ENCODE results near the gene B4GALT2.

The B4GALT2 gene

GRCh38 chr1:44002165-44002564 lies 23.2 kb downstream of the B4GALT2 start:
- Mint-ChIP-seq H3K9me3 (no peaks in the 10 kb centered on the region), H3K27me3 (no peaks in the 10 kb centered on the region), H3K4me3 (no peak overlapping the region), H3K27ac (no peak overlapping the region), H3K36me3 (no peaks in the 10 kb centered on the region), H3K4me1 (peaks cover 8% of the 10 kb centered on the region)
- DNase-seq, result no peak
- CTCF ChIA-PET, result interaction anchor here (0.8 to 8.9 kb wide), 3 partner anchors 26 to 38 kb away, joined by 3 to 161 read pairs (median 6); partner anchors contain the start of gene SLC6A9

GRCh38 chr1:44002606-44003157 lies 23.7 kb downstream of the B4GALT2 start:
- CTCF ChIA-PET, result interaction anchor here (1.7 to 8.9 kb wide), 3 partner anchors 31 to 43 kb away, joined by 6 to 161 read pairs (median 102); partner anchors contain the start of gene SLC6A9
- H3K27me3 Mint-ChIP-seq, result no peaks in the 10 kb centered on the region
- no peak overlapping the region for H3K27ac Mint-ChIP-seq

GRCh38 chr1:44008259-44008658 lies 29.2 kb downstream of the B4GALT2 start:
- CTCF ChIA-PET, result interaction anchor here (8.9 kb wide), 1 partner anchor 25 kb away, joined by 161 read pairs; the partner anchor contains the start of gene SLC6A9
- H3K4me3 Mint-ChIP-seq, result no peak overlapping the region
- DNase-seq, result no peak
- H3K27me3 Mint-ChIP-seq, result no peaks in the 10 kb centered on the region
- H3K27ac Mint-ChIP-seq, result no peak overlapping the region
- no peaks in the 10 kb centered on the region for H3K36me3 Mint-ChIP-seq
- H3K4me1 Mint-ChIP-seq, result peaks cover 5% of the 10 kb centered on the region
- no peaks in the 10 kb centered on the region for H3K9me3 Mint-ChIP-seq

More at GRCh38 chr1:44002606-44003157, 23.7 kb downstream of the B4GALT2 start:
- no peak overlapping the region for H3K4me3 Mint-ChIP-seq
- H3K9me3 Mint-ChIP-seq, result no peaks in the 10 kb centered on the region
- peaks cover 8% of the 10 kb centered on the region for H3K4me1 Mint-ChIP-seq
- no peaks in the 10 kb centered on the region for H3K36me3 Mint-ChIP-seq
- no peak for DNase-seq

GRCh38 chr1:44010935-44011471 lies 32.0 kb downstream of the B4GALT2 start:
- Mint-ChIP-seq H3K27me3 (no peaks in the 10 kb centered on the region), H3K4me3 (no peak overlapping the region), H3K27ac (no peak overlapping the region), H3K36me3 (no peaks in the 10 kb centered on the region), H3K9me3 (no peaks in the 10 kb centered on the region), H3K4me1 (peaks cover 5% of the 10 kb centered on the region)
- CTCF ChIA-PET, result interaction anchor here (1.0 to 1.4 kb wide), 2 partner anchors 25 to 37 kb away, joined by 3 to 7 read pairs; no protein-coding TSS in a partner anchor
- no peak for DNase-seq

GRCh38 chr1:44012404-44012803 lies 33.4 kb downstream of the B4GALT2 start:
- Mint-ChIP-seq H3K27me3 (no peaks in the 10 kb centered on the region), H3K4me1 (peaks cover 5% of the 10 kb centered on the region), H3K9me3 (no peaks in the 10 kb centered on the region), H3K36me3 (no peaks in the 10 kb centered on the region), H3K4me3 (no peak overlapping the region), H3K27ac (no peak overlapping the region)
- CTCF ChIA-PET, result interaction anchor here (1.0 to 2.4 kb wide), 2 partner anchors 24 to 26 kb away, joined by 3 to 7 read pairs; no protein-coding TSS in a partner anchor
- DNase-seq, result no peak

- CTCF ChIA-PET, result interaction anchor here (2.4 to 2.5 kb wide), 2 partner anchors 8 to 23 kb away, joined by 7 to 17 read pairs; no protein-coding TSS in a partner anchor
- no peaks in the 10 kb centered on the region for H3K36me3 Mint-ChIP-seq
- H3K27ac Mint-ChIP-seq, result peak overlapping the region; percentile 12
- H3K4me1 Mint-ChIP-seq, result peaks cover 5% of the 10 kb centered on the region
- H3K4me3 Mint-ChIP-seq, result no peak overlapping the region
- DNase-seq, result no peak
- H3K27me3 Mint-ChIP-seq, result no peaks in the 10 kb centered on the region
- no peaks in the 10 kb centered on the region for H3K9me3 Mint-ChIP-seq
Measured at GRCh38 chr1:44012941-44013609, 34.1 kb downstream of the B4GALT2 start.

- H3K9me3 Mint-ChIP-seq, result no peaks in the 10 kb centered on the region
- peaks cover 5% of the 10 kb centered on the region for H3K4me1 Mint-ChIP-seq
- H3K27me3 Mint-ChIP-seq, result no peaks in the 10 kb centered on the region
- no peak overlapping the region for H3K4me3 Mint-ChIP-seq
- CTCF ChIA-PET, result interaction anchor here (2.4 to 2.5 kb wide), 2 partner anchors 9 to 22 kb away, joined by 7 to 17 read pairs; no protein-coding TSS in a partner anchor
- DNase-seq, result no peak
- H3K27ac Mint-ChIP-seq, result no peak overlapping the region
- no peaks in the 10 kb centered on the region for H3K36me3 Mint-ChIP-seq
Measured at GRCh38 chr1:44013949-44014348, 34.9 kb downstream of the B4GALT2 start.

- CTCF ChIA-PET, result interaction anchor here (2.4 to 2.5 kb wide), 2 partner anchors 9 to 22 kb away, joined by 7 to 17 read pairs; no protein-coding TSS in a partner anchor
- H3K36me3 Mint-ChIP-seq, result no peaks in the 10 kb centered on the region
- H3K4me1 Mint-ChIP-seq, result peaks cover 5% of the 10 kb centered on the region
- DNase-seq, result no peak
- H3K27ac Mint-ChIP-seq, result no peak overlapping the region
- H3K9me3 Mint-ChIP-seq, result no peaks in the 10 kb centered on the region
- H3K27me3 Mint-ChIP-seq, result no peaks in the 10 kb centered on the region
- H3K4me3 Mint-ChIP-seq, result no peak overlapping the region
Measured at GRCh38 chr1:44014365-44015104, 35.5 kb downstream of the B4GALT2 start.

- DNase-seq, result no peak
- Mint-ChIP-seq H3K4me3 (no peak overlapping the region), H3K27ac (no peak overlapping the region), H3K9me3 (no peaks in the 10 kb centered on the region), H3K36me3 (no peaks in the 10 kb centered on the region), H3K27me3 (no peaks in the 10 kb centered on the region), H3K4me1 (peaks cover 5% of the 10 kb centered on the region)
- CTCF ChIA-PET, result interaction anchor here (2.5 kb wide), 1 partner anchor 10 kb away, joined by 17 read pairs; no protein-coding TSS in a partner anchor
Measured at GRCh38 chr1:44015206-44015605, 36.2 kb downstream of the B4GALT2 start.

- Mint-ChIP-seq H3K36me3 (no peaks in the 10 kb centered on the region), H3K27me3 (no peaks in the 10 kb centered on the region), H3K9me3 (no peaks in the 10 kb centered on the region), H3K4me3 (no peak overlapping the region), H3K27ac (no peak overlapping the region), H3K4me1 (peaks cover 5% of the 10 kb centered on the region)
- no peak for DNase-seq
- CTCF ChIA-PET, result interaction anchor here (0.7 to 0.9 kb wide), 2 partner anchors 19 to 20 kb away, joined by 3 read pairs; no protein-coding TSS in a partner anchor
Measured at GRCh38 chr1:44016041-44016889, 37.3 kb downstream of the B4GALT2 start.

- H3K27ac Mint-ChIP-seq, result no peak overlapping the region
- DNase-seq, result no peak
- no peaks in the 10 kb centered on the region for H3K27me3 Mint-ChIP-seq
- CTCF ChIA-PET, result interaction anchor here (0.7 to 0.9 kb wide), 2 partner anchors 19 to 20 kb away, joined by 3 read pairs; no protein-coding TSS in a partner anchor
- H3K4me3 Mint-ChIP-seq, result no peak overlapping the region
- H3K36me3 Mint-ChIP-seq, result no peaks in the 10 kb centered on the region
- peaks cover 5% of the 10 kb centered on the region for H3K4me1 Mint-ChIP-seq
- H3K9me3 Mint-ChIP-seq, result no peaks in the 10 kb centered on the region
Measured at GRCh38 chr1:44016890-44017400, 37.9 kb downstream of the B4GALT2 start.

GRCh38 chr1:44019466-44019948 lies 40.5 kb downstream of the B4GALT2 start:
- CTCF ChIA-PET, result interaction anchor here (1.4 kb wide), 1 partner anchor 13 kb away, joined by 3 read pairs; no protein-coding TSS in a partner anchor
- H3K36me3 Mint-ChIP-seq, result no peaks in the 10 kb centered on the region
- H3K27me3 Mint-ChIP-seq, result no peaks in the 10 kb centered on the region
- DNase-seq, result no peak
- no peaks in the 10 kb centered on the region for H3K4me1 Mint-ChIP-seq
- no peaks in the 10 kb centered on the region for H3K9me3 Mint-ChIP-seq
- no peak overlapping the region for H3K4me3 Mint-ChIP-seq
- no peak overlapping the region for H3K27ac Mint-ChIP-seq

GRCh38 chr1:44020464-44020863 lies 41.5 kb downstream of the B4GALT2 start:
- no peaks in the 10 kb centered on the region for H3K9me3 Mint-ChIP-seq
- H3K4me1 Mint-ChIP-seq, result no peaks in the 10 kb centered on the region
- DNase-seq, result no peak
- CTCF ChIA-PET, result interaction anchor here (1.4 kb wide), 1 partner anchor 14 kb away, joined by 3 read pairs; no protein-coding TSS in a partner anchor
- no peak overlapping the region for H3K27ac Mint-ChIP-seq
- no peak overlapping the region for H3K4me3 Mint-ChIP-seq
- no peaks in the 10 kb centered on the region for H3K27me3 Mint-ChIP-seq
- H3K36me3 Mint-ChIP-seq, result no peaks in the 10 kb centered on the region

Measured in activated naive CD4-positive, alpha-beta T cell treated with anti-CD3 and anti-CD28 coated beads, Interleukin-2, amount 10 ng/mL, durations not matched to agents 7 days and 5 days (primary cell).